ENCODE data around the gene GLT1D1. TPM values are rescaled to one million over a fixed set of nuclear protein-coding genes. Genes with fewer than 3 reads are reported as not detected.
"Not testable (repeated sequence)": the region's sequence is repeated elsewhere in the genome, so short reads cannot be mapped to it uniquely, and the experiment has no call there.

GLT1D1 gene
- total RNA-seq, 6 donors from 2014 or later: 4.1 to 8.3 (median 6.5) TPM

GRCh38 chr12:128825835-128826234 lies 27.4 kb upstream of the GLT1D1 start:
- DNase-seq: no peak
- ATAC-seq (ENCODE audit: low FRiP score in 2 of 2): no peak
- H3K4me1 ChIP-seq: peaks cover 14 to 31% (median 22%) of the 10 kb centered on the region in 4 donors
- no peak for TF ChIP-seq POLR2A (IDR thresholded peaks at IDR 0.05)
- no peak for TF ChIP-seq EP300 (IDR thresholded peaks at IDR 0.05)
- no peak for TF ChIP-seq CTCF (IDR thresholded peaks at IDR 0.05)
- no peak for TF ChIP-seq POLR2AphosphoS5 (IDR thresholded peaks at IDR 0.05)
- H3K27me3 ChIP-seq: no peaks in the 10 kb centered on the region
- no peak overlapping the region for H3K4me3 ChIP-seq
- WGBS, 2 donors: 60 to 67% methylated on average over 4 of the region's 4 CpGs
- H3K9me3 ChIP-seq: peaks cover 0 to 6% (median 2%) of the 10 kb centered on the region in 4 donors
- no peak overlapping the region for H3K27ac ChIP-seq
- H3K36me3 ChIP-seq: peaks cover 0 to 3% (median 0%) of the 10 kb centered on the region in 4 donors

- H3K36me3 ChIP-seq: no peaks in the 10 kb centered on the region
- H3K27ac ChIP-seq: no peak overlapping the region
- H3K9me3 ChIP-seq: peaks cover 0 to 6% (median 2%) of the 10 kb centered on the region in 4 donors
- DNase-seq: no peak
- 91 to 100% methylated on average over 2 of the region's 2 CpGs for WGBS, 2 donors
- TF ChIP-seq CTCF (IDR thresholded peaks at IDR 0.05): no peak
- no peak for TF ChIP-seq POLR2A (IDR thresholded peaks at IDR 0.05)
- no peak for TF ChIP-seq POLR2AphosphoS5 (IDR thresholded peaks at IDR 0.05)
- TF ChIP-seq EP300 (IDR thresholded peaks at IDR 0.05): no peak
- peaks cover 3 to 12% (median 6%) of the 10 kb centered on the region in 4 donors for H3K4me1 ChIP-seq
- no peak overlapping the region for H3K4me3 ChIP-seq
- no peaks in the 10 kb centered on the region for H3K27me3 ChIP-seq
- ATAC-seq (ENCODE audit: low FRiP score in 2 of 2): no peak
These were observed 25.6 kb upstream of the GLT1D1 start for GRCh38 chr12:128827724-128828123.

- H3K27ac ChIP-seq: peak overlapping the region; percentile 51 to 77 (median 61)
These were observed 23.3 kb upstream of the GLT1D1 start for GRCh38 chr12:128829861-128830504.

GRCh38 chr12:128830505-128830893 lies 22.8 kb upstream of the GLT1D1 start:
- DNase-seq: no peak
- peak in 1 of 2 donors; percentile 71 for ATAC-seq (ENCODE audit: low FRiP score in 2 of 2)
- H3K4me1 ChIP-seq: no peaks in the 10 kb centered on the region
- WGBS, 2 donors: 39 to 53% methylated on average over 7 of the region's 7 CpGs
- H3K4me3 ChIP-seq: no peak overlapping the region
- no peaks in the 10 kb centered on the region for H3K27me3 ChIP-seq
- H3K9me3 ChIP-seq: peaks cover 0 to 6% (median 2%) of the 10 kb centered on the region in 4 donors
- no peaks in the 10 kb centered on the region for H3K36me3 ChIP-seq
- H3K27ac ChIP-seq: peak overlapping the region; percentile 48 to 77 (median 61)
- TF ChIP-seq POLR2A (IDR thresholded peaks at IDR 0.05) (no peak), CTCF (IDR thresholded peaks at IDR 0.05) (no peak), EP300 (IDR thresholded peaks at IDR 0.05) (no peak), POLR2AphosphoS5 (IDR thresholded peaks at IDR 0.05) (no peak)

More at GRCh38 chr12:128829861-128830504, 23.3 kb upstream of the GLT1D1 start:
- WGBS, 2 donors: 54 to 70% methylated on average over 8 of the region's 8 CpGs
- peaks cover 0 to 6% (median 2%) of the 10 kb centered on the region in 4 donors for H3K9me3 ChIP-seq
- no peaks in the 10 kb centered on the region for H3K36me3 ChIP-seq
- TF ChIP-seq CTCF (IDR thresholded peaks at IDR 0.05) (no peak), POLR2AphosphoS5 (IDR thresholded peaks at IDR 0.05) (peak in 1 of 2 donors; percentile 38), POLR2A (IDR thresholded peaks at IDR 0.05) (no peak)
- H3K4me1 ChIP-seq: no peaks in the 10 kb centered on the region
- ATAC-seq (ENCODE audit: low FRiP score in 2 of 2) (peak; percentile 77 to 85), DNase-seq (peak in 1 of 2 donors; percentile 47)
- no peaks in the 10 kb centered on the region for H3K27me3 ChIP-seq
- no peak overlapping the region for H3K4me3 ChIP-seq

GRCh38 chr12:128833418-128833817 lies 19.9 kb upstream of the GLT1D1 start:
- H3K36me3 ChIP-seq: no peaks in the 10 kb centered on the region
- no peak overlapping the region for H3K27ac ChIP-seq
- H3K4me1 ChIP-seq: no peaks in the 10 kb centered on the region
- WGBS, 2 donors: 97 to 98% methylated on average over 10 of the region's 10 CpGs
- ATAC-seq (ENCODE audit: low FRiP score in 2 of 2) (no peak), DNase-seq (no peak)
- no peaks in the 10 kb centered on the region for H3K27me3 ChIP-seq
- H3K9me3 ChIP-seq: no peaks in the 10 kb centered on the region
- TF ChIP-seq POLR2AphosphoS5 (IDR thresholded peaks at IDR 0.05): no peak
- TF ChIP-seq CTCF (IDR thresholded peaks at IDR 0.05): no peak
- TF ChIP-seq POLR2A (IDR thresholded peaks at IDR 0.05): no peak
- TF ChIP-seq EP300 (IDR thresholded peaks at IDR 0.05): no peak
- H3K4me3 ChIP-seq: no peak overlapping the region

DNA sequence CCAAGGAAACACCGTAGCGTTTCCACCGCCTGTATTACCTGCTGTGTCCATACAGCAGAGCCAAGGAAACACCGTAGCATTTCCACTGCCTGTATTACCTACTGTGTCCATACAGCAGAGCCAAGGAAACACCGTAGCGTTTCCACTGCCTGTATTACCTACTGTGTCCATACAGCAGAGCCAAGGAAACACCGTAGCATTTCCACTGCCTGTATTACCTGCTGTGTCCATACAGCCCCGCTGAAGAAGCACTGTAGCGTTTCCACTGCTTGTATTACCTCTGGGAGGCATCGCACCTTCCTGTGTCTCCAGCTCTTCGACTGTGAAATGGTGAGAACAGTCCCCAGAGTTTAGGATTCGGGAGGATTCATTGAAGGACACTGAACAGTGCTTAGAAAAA lies 13.4 kb upstream of the GLT1D1 start:
- H3K36me3 ChIP-seq; H3K27me3 ChIP-seq; H3K4me1 ChIP-seq; H3K4me3 ChIP-seq; ATAC-seq (ENCODE audit: low FRiP score in 2 of 2); H3K27ac ChIP-seq; DNase-seq; H3K9me3 ChIP-seq: not testable (repeated sequence)
- WGBS, 2 donors: 73 to 76% methylated on average over 11 to 12 of the region's 12 CpGs

Measured in upper lobe of left lung (tissue), 6 donors.